HPDE6-E6E7 (cell line): Measurements from ENCODE around the gene CNPPD1.

Experiments used
- DNase-seq: peaks from one replicate; pipeline ENCODE4 v3.0.0; 2011; ENCODE audit warnings: missing footprints; ENCODE audit errors: extremely low spot score

The CNPPD1 gene

GRCh38 chr2:219179601-219180465 is 3.1 kb upstream of the CNPPD1 start:
- no peak for DNase-seq

GRCh38 chr2:219178377-219179175 is 1.9 kb upstream of the CNPPD1 start:
- DNase-seq = peak; percentile 19

GRCh38 chr2:219177552-219178376 is 1.0 kb upstream of the CNPPD1 start, which contains the start of gene RETREG2:
Gene RETREG2, plus strand, starts transcription at chr2:219178275. Its CDS starts 78 bp downstream, at chr2:219178353.
- DNase-seq = peak; percentile 96

GRCh38 chr2:219175928-219176817 is 552 bp downstream of the CNPPD1 start:
- DNase-seq = peak; percentile 29

- no peak for DNase-seq
Observed at GRCh38 chr2:219175486-219175885, 1.2 kb downstream of the CNPPD1 start.

- no peak for DNase-seq
Observed at GRCh38 chr2:219174801-219175200, 1.9 kb downstream of the CNPPD1 start.

- no peak for DNase-seq
Observed at GRCh38 chr2:219174146-219174545, 2.6 kb downstream of the CNPPD1 start.

- DNase-seq = no peak
Observed at GRCh38 chr2:219173176-219173575, 3.5 kb downstream of the CNPPD1 start.

GRCh38 chr2:219172231-219173154 is 4.2 kb downstream of the CNPPD1 start:
- DNase-seq = no peak

- peak; percentile 15 for DNase-seq
Observed at GRCh38 chr2:219171231-219171651, 5.5 kb downstream of the CNPPD1 start.

GRCh38 chr2:219169930-219170654 is 6.6 kb downstream of the CNPPD1 start, which contains the start of gene SLC23A3:
Gene SLC23A3, minus strand, starts transcription at chr2:219170029. Its CDS starts 45 bp downstream, at chr2:219169984.
- no peak for DNase-seq

GRCh38 chr2:219168932-219169331 is 7.8 kb downstream of the CNPPD1 start:
- DNase-seq = no peak

- no peak for DNase-seq
Observed at GRCh38 chr2:219168526-219168925, 8.2 kb downstream of the CNPPD1 start.

- DNase-seq = no peak
Observed at GRCh38 chr2:219167997-219168396, 8.7 kb downstream of the CNPPD1 start.

GRCh38 chr2:219165058-219165911 is 11.4 kb downstream of the CNPPD1 start:
- no peak for DNase-seq

GRCh38 chr2:219163156-219163555 is 13.6 kb downstream of the CNPPD1 start:
- DNase-seq = no peak

- DNase-seq = no peak
Observed at GRCh38 chr2:219161097-219161496, 15.6 kb downstream of the CNPPD1 start.
